PC-9 (cell line): Measurements from ENCODE around the gene ABTB1.

Source experiments
- CTCF ChIP-seq: fragments of 200-600 bp; sonication (generic); conservative IDR thresholded peaks from 2 replicates; pipeline ENCODE4 v1.6.1; 2017; ENCODE audit warnings: mixed run types, antibody characterized with exemption, mild to moderate bottlenecking, moderate library complexity
- EZH2 ChIP-seq: fragments of 200-600 bp; sonication (generic); IDR thresholded peaks from 2 replicates; pipeline ENCODE4 v1.8.0; 2017; ENCODE audit warnings: antibody characterized with exemption, low read depth

DNA sequence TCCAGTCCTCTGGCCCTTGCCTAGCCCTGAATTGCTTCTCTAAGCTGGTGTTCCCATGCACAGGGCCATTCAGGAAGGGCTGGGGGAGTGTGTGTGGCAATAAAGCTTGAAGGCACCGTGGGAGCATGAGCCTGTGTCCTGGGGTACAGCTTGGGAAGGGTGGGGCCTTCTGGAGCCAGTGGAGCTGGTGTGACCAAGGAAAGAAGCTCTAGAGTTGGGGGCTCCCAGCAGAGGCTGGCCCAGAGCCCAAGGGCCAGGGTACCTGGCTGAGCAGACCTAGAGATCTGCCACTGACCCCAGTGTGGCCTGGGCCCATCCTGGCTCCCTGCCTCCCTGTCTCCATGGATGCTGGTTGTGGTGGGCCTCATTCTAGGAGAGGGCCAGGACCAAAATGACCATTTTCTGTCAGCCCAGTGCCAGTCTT lies 8.1 kb downstream of the ABTB1 start:
- TF ChIP-seq CTCF, result no peak
- no peak for TF ChIP-seq EZH2
